ENCODE measurements around the gene FIZ1.

FIZ1 gene

GRCh38 chr19:55614711-55615542 lies 15.6 kb upstream of the FIZ1 start:
- in situ Hi-C loops (cut with MboI; ENCODE audit: low sequenced_read_pairs) = no loop called here

- in situ Hi-C loops (cut with MboI; ENCODE audit: low sequenced_read_pairs) = no loop called here
Observed at GRCh38 chr19:55613930-55614710, 14.8 kb upstream of the FIZ1 start.

GRCh38 chr19:55613396-55613795 lies 14.1 kb upstream of the FIZ1 start:
- in situ Hi-C loops (cut with MboI; ENCODE audit: low sequenced_read_pairs) = no loop called here

- in situ Hi-C loops (cut with MboI; ENCODE audit: low sequenced_read_pairs) = no loop called here
Observed at GRCh38 chr19:55611983-55612645, 12.8 kb upstream of the FIZ1 start.

GRCh38 chr19:55611300-55611982 lies 12.1 kb upstream of the FIZ1 start:
- in situ Hi-C loops (cut with MboI; ENCODE audit: low sequenced_read_pairs) = no loop called here

- in situ Hi-C loops (cut with MboI; ENCODE audit: low sequenced_read_pairs) = no loop called here
Observed at GRCh38 chr19:55609326-55609725, 10.0 kb upstream of the FIZ1 start.

GRCh38 chr19:55606817-55607216 lies 7.5 kb upstream of the FIZ1 start:
- in situ Hi-C loops (cut with MboI; ENCODE audit: low sequenced_read_pairs) = no loop called here

GRCh38 chr19:55606471-55606787 lies 7.1 kb upstream of the FIZ1 start:
- in situ Hi-C loops (cut with MboI; ENCODE audit: low sequenced_read_pairs) = no loop called here

- in situ Hi-C loops (cut with MboI; ENCODE audit: low sequenced_read_pairs) = no loop called here
Observed at GRCh38 chr19:55605637-55606470, 6.5 kb upstream of the FIZ1 start, which contains the start of gene ZNF865. ZNF865 (plus strand) TSS chr19:55605647; CDS start chr19:55613619, 7,972 bp downstream.

- in situ Hi-C loops (cut with MboI; ENCODE audit: low sequenced_read_pairs) = no loop called here
Observed at GRCh38 chr19:55605207-55605636, 5.9 kb upstream of the FIZ1 start.

- in situ Hi-C loops (cut with MboI; ENCODE audit: low sequenced_read_pairs) = no loop called here
Observed at GRCh38 chr19:55603581-55604292, 4.4 kb upstream of the FIZ1 start.

- in situ Hi-C loops (cut with MboI; ENCODE audit: low sequenced_read_pairs) = no loop called here
Observed at GRCh38 chr19:55603115-55603514, 3.8 kb upstream of the FIZ1 start.

- in situ Hi-C loops (cut with MboI; ENCODE audit: low sequenced_read_pairs) = no loop called here
Observed at GRCh38 chr19:55602104-55603001, 3.0 kb upstream of the FIZ1 start.

- in situ Hi-C loops (cut with MboI; ENCODE audit: low sequenced_read_pairs) = no loop called here
Observed at GRCh38 chr19:55601084-55601483, 1.8 kb upstream of the FIZ1 start.

GRCh38 chr19:55600662-55601028 lies 1.3 kb upstream of the FIZ1 start:
- in situ Hi-C loops (cut with MboI; ENCODE audit: low sequenced_read_pairs) = no loop called here

- in situ Hi-C loops (cut with MboI; ENCODE audit: low sequenced_read_pairs) = no loop called here
Observed at GRCh38 chr19:55599842-55600661, 735 bp upstream of the FIZ1 start, which contains the start of gene ZNF524. ZNF524 (plus strand) TSS chr19:55600288; CDS start chr19:55602113, 1,825 bp downstream.

GRCh38 chr19:55598719-55599467 lies 424 bp downstream of the FIZ1 start:
- in situ Hi-C loops (cut with MboI; ENCODE audit: low sequenced_read_pairs) = no loop called here

All from hTERT RPE-1 (cell line).